Skin epidermis (tissue), 12 donors: ENCODE measurements around the gene OTOG.

ENCODE experiments used
- H3K27ac ChIP-seq, 21 experiments: fragments of 200-600 bp; sonication (generic) in 11 of 21; one replicate each; pipeline ENCODE4 v1.5.0; 2020; ENCODE audit warnings: mild to moderate bottlenecking in 3 of 21, inconsistent platforms in 2 of 21, moderate library complexity in 2 of 21
- H3K4me3 ChIP-seq, 7 experiments: fragments of 200-600 bp; sonication (generic) in 2 of 7; one replicate each; pipeline ENCODE4 v1.5.0; 2020; ENCODE audit warnings: inconsistent platforms in 2 of 7, mild to moderate bottlenecking in 2 of 7, moderate library complexity in 1 of 7

OTOG gene

GRCh38 chr11:17598700-17599459, 51.8 kb downstream of the OTOG start:
- Histone ChIP-seq H3K4me3 (no peak overlapping the region), H3K27ac (no peak overlapping the region)

GRCh38 chr11:17599460-17599925, 52.4 kb downstream of the OTOG start:
- Histone ChIP-seq H3K4me3 (no peak overlapping the region), H3K27ac (no peak overlapping the region)

GRCh38 chr11:17600316-17601255, 53.5 kb downstream of the OTOG start:
- H3K27ac ChIP-seq, result no peak overlapping the region
- no peak overlapping the region for H3K4me3 ChIP-seq

- no peak overlapping the region for H3K27ac ChIP-seq
- H3K4me3 ChIP-seq, result no peak overlapping the region
Observed at GRCh38 chr11:17601256-17601671, 54.2 kb downstream of the OTOG start.

- Histone ChIP-seq H3K27ac (no peak overlapping the region), H3K4me3 (no peak overlapping the region)
Observed at GRCh38 chr11:17601676-17602075, 54.6 kb downstream of the OTOG start.

GRCh38 chr11:17602105-17603001, 55.3 kb downstream of the OTOG start:
- H3K27ac ChIP-seq, result no peak overlapping the region
- H3K4me3 ChIP-seq, result no peak overlapping the region

- H3K27ac ChIP-seq, result no peak overlapping the region
- no peak overlapping the region for H3K4me3 ChIP-seq
Observed at GRCh38 chr11:17603056-17603825, 56.2 kb downstream of the OTOG start.

GRCh38 chr11:17604201-17604914, 57.3 kb downstream of the OTOG start:
- Histone ChIP-seq H3K27ac (no peak overlapping the region), H3K4me3 (no peak overlapping the region)

GRCh38 chr11:17604915-17605233, 57.8 kb downstream of the OTOG start:
- H3K27ac ChIP-seq, result no peak overlapping the region
- H3K4me3 ChIP-seq, result no peak overlapping the region

GRCh38 chr11:17605651-17606122, 58.6 kb downstream of the OTOG start:
- no peak overlapping the region for H3K27ac ChIP-seq

GRCh38 chr11:17606233-17607082, 59.4 kb downstream of the OTOG start:
- Histone ChIP-seq H3K27ac (no peak overlapping the region), H3K4me3 (no peak overlapping the region)

More at GRCh38 chr11:17605651-17606122, 58.6 kb downstream of the OTOG start:
- H3K4me3 ChIP-seq, result no peak overlapping the region

GRCh38 chr11:17607083-17607429, 60.0 kb downstream of the OTOG start:
- Histone ChIP-seq H3K27ac (no peak overlapping the region), H3K4me3 (no peak overlapping the region)

GRCh38 chr11:17607591-17608570, 60.8 kb downstream of the OTOG start:
- no peak overlapping the region for H3K4me3 ChIP-seq
- no peak overlapping the region for H3K27ac ChIP-seq

- Histone ChIP-seq H3K27ac (no peak overlapping the region), H3K4me3 (no peak overlapping the region)
Observed at GRCh38 chr11:17608821-17609220, 61.8 kb downstream of the OTOG start.

- Histone ChIP-seq H3K27ac (no peak overlapping the region), H3K4me3 (no peak overlapping the region)
Observed at GRCh38 chr11:17609291-17610084, 62.4 kb downstream of the OTOG start.
